ENCODE data around the gene RFX8. TPM values are rescaled to one million over a fixed set of nuclear protein-coding genes. Genes with fewer than 3 reads are reported as not detected.

Gene RFX8
- total and polyA plus RNA-seq, 2 of the 8 experiments (the other 6 are each of a cell fraction or from before 2014, with no cell fraction given) = 0.60 to 0.97 TPM

GRCh38 chr2:101382442-101382841 is 92.5 kb downstream of the RFX8 start:
- H2BK15ac ChIP-seq (ENCODE audit: low read length) = no peak overlapping the region
- DNase-seq (ENCODE audit: low read depth in 1 of 2, low spot score in 2 of 2) (no peak), FAIRE-seq (no peak)
- H2BK20ac ChIP-seq (ENCODE audit: low read length) = no peak overlapping the region
- H4K8ac ChIP-seq (ENCODE audit: extremely low read depth, insufficient read depth, low read length) = no peak overlapping the region
- no peaks in the 10 kb centered on the region for H3K9me3 ChIP-seq (ENCODE audit: insufficient read depth in 2 of 2, low read depth in 1 of 2, low read length in 1 of 2)
- ChIA-PET CTCF (ENCODE audit: partially characterized antibody) (interaction anchor here (1.0 to 2.0 kb wide), 4 partner anchors 24 to 54 kb away, joined by 3 to 7 read pairs (median 4); no protein-coding TSS in a partner anchor), POLR2A (ENCODE audit: partially characterized antibody) (interaction anchor here (1.2 to 1.4 kb wide), 2 partner anchors 21 to 42 kb away, joined by 4 to 5 read pairs; no protein-coding TSS in a partner anchor)
- no peak overlapping the region for H3K56ac ChIP-seq (replicated peaks; ENCODE audit: insufficient read length, low read depth, low read length)
- peaks cover 11 to 22% (median 18%) of the 10 kb centered on the region in 4 experiments for H3K27me3 ChIP-seq (replicated peaks in 1 of 4; ENCODE audit: control insufficient read depth in 3 of 4, extremely low read depth in 1 of 4, insufficient read depth in 3 of 4, low read length in 3 of 4)
- H3K79me1 ChIP-seq (ENCODE audit: low read depth, low read length) = no peaks in the 10 kb centered on the region
- H3K18ac ChIP-seq (ENCODE audit: extremely low read depth, low read length) = no peak overlapping the region
- no peaks in the 10 kb centered on the region for H3K79me2 ChIP-seq (ENCODE audit: control insufficient read depth in 1 of 2, insufficient read depth in 2 of 2, low read length in 2 of 2)
- no peaks in the 10 kb centered on the region for H4K20me1 ChIP-seq (replicated peaks in 1 of 2; ENCODE audit: control insufficient read depth in 1 of 2, insufficient read depth in 2 of 2, low read length in 2 of 2)
- H3K36me3 ChIP-seq (ENCODE audit: control insufficient read depth in 2 of 4, insufficient read depth in 4 of 4, low read length in 3 of 4) = no peaks in the 10 kb centered on the region
- no peak overlapping the region for H3K14ac ChIP-seq (ENCODE audit: insufficient read length)
- H3K4me2 ChIP-seq (ENCODE audit: insufficient read depth in 1 of 2, low read depth in 2 of 2, low read length in 2 of 2) = no peak overlapping the region
- no peak overlapping the region for H3K9ac ChIP-seq (replicated peaks in 1 of 4; ENCODE audit: extremely low read depth in 1 of 4, low read depth in 3 of 4, low read length in 3 of 4)
- H3K4me1 ChIP-seq (replicated peaks in 1 of 4; ENCODE audit: control insufficient read depth in 3 of 4, insufficient read depth in 4 of 4, low read length in 3 of 4) = peaks cover 0 to 6% (median 3%) of the 10 kb centered on the region in 4 experiments; a peak in 2 of 7 replicates
- no peak overlapping the region for H3K4ac ChIP-seq (replicated peaks; ENCODE audit: insufficient read length, low read depth, low read length)
- 85% methylated on average over 2 of the region's 2 CpGs; no CpG with 5 or more reads in 1 of the 2 experiments for WGBS, 2 experiments (ENCODE audit: extremely low coverage in 1 of 2, insufficient coverage in 1 of 2, insufficient read length in 1 of 2, insufficient replicate concordance in 2 of 2, low coverage in 1 of 2, low lambda C conversion rate in 2 of 2, missing lambda C conversion rate in 1 of 2)
- H3K4me3 ChIP-seq (ENCODE audit: extremely low read depth in 1 of 4, insufficient read depth in 2 of 4, low read depth in 3 of 4, low read length in 4 of 4) = no peak overlapping the region
- no peak overlapping the region for H2AK5ac ChIP-seq (ENCODE audit: low read depth, low read length)
- no peak overlapping the region for H3K27ac ChIP-seq (ENCODE audit: low read depth, low read length)
- peaks cover 7% of the 10 kb centered on the region; the same call in 1 of the 2 replicates for H3K23me2 ChIP-seq (ENCODE audit: low read depth, low read length)
- no peak overlapping the region for H2BK12ac ChIP-seq (ENCODE audit: low read depth, low read length)
- H4K5ac ChIP-seq (ENCODE audit: insufficient read length, low read depth, low read length) = no peak overlapping the region
- H2AFZ ChIP-seq (ENCODE audit: low read length) = no peak overlapping the region
- H3K23ac ChIP-seq (ENCODE audit: insufficient read length) = no peak overlapping the region
- H4K91ac ChIP-seq (replicated peaks; ENCODE audit: insufficient read length, low read length) = no peak overlapping the region
- H2BK120ac ChIP-seq (replicated peaks; ENCODE audit: low read depth, low read length) = no peak overlapping the region
- H2BK5ac ChIP-seq (ENCODE audit: low read depth, low read length) = no peak overlapping the region
- TF ChIP-seq EP300 (IDR thresholded peaks at IDR 0.05; ENCODE audit: borderline replicate concordance in 1 of 2, low read depth in 2 of 2, low read length in 2 of 2) (no peak), ATF2 (IDR thresholded peaks at IDR 0.05; ENCODE audit: low read length) (no peak), CTBP2 (IDR thresholded peaks at IDR 0.05; ENCODE audit: borderline replicate concordance, insufficient read depth, insufficient read length, low read length) (no peak), CHD1 (IDR thresholded peaks at IDR 0.05; ENCODE audit: low read depth, low read length) (no peak), SUZ12 (IDR thresholded peaks at IDR 0.05; ENCODE audit: low read length) (no peak), RAD21 (IDR thresholded peaks at IDR 0.05 in 1 of 2, conservative IDR thresholded peaks at IDR 0.05 in 1 of 2; ENCODE audit: low read depth in 2 of 2, low read length in 2 of 2) (no peak), GABPA (IDR thresholded peaks at IDR 0.05; ENCODE audit: borderline replicate concordance, insufficient read depth, low read length) (no peak), TEAD4 (IDR thresholded peaks at IDR 0.05; ENCODE audit: low read depth, low read length) (no peak), EGR1 (IDR thresholded peaks at IDR 0.05; ENCODE audit: borderline replicate concordance, low read depth, low read length) (no peak), USF2 (IDR thresholded peaks at IDR 0.05; ENCODE audit: low read length) (no peak)

Data from H1 (cell line).